Type B pancreatic cell (in vitro differentiated cells): ENCODE data around the gene DHX58. TPM values are rescaled to one million over a fixed set of nuclear protein-coding genes. Genes with fewer than 3 reads are reported as not detected.

Experiments
- DNase-seq: peaks from one replicate; pipeline ENCODE4 v3.0.0; 2021; ENCODE audit warnings: mixed read lengths; ENCODE audit not compliant: unreplicated experiment; ENCODE audit errors: extremely low spot score
- H3K27ac Mint-ChIP-seq: 2 replicates; pipeline ENCODE4 v1.8.0; 2021; ENCODE audit warnings: mild to moderate bottlenecking, mixed read lengths
- H3K27me3 Mint-ChIP-seq: 2 replicates; pipeline ENCODE4 v1.8.0; 2021; ENCODE audit warnings: mixed read lengths
- H3K36me3 Mint-ChIP-seq: 2 replicates; pipeline ENCODE4 v1.8.0; 2021; ENCODE audit warnings: mixed read lengths
- H3K4me1 Mint-ChIP-seq: one replicate; pipeline ENCODE4 v1.8.0; 2021; ENCODE audit warnings: mixed read lengths; ENCODE audit not compliant: unreplicated experiment
- H3K4me3 Mint-ChIP-seq: 2 replicates; pipeline ENCODE4 v1.8.0; 2021; ENCODE audit warnings: mild to moderate bottlenecking, mixed read lengths
- H3K9me3 Mint-ChIP-seq: 2 replicates; pipeline ENCODE4 v1.8.0; 2021; ENCODE audit warnings: mixed read lengths
- CTCF ChIP-seq: fragments of 200-600 bp; sonication (generic); conservative IDR thresholded peaks from 2 replicates; pipeline ENCODE4 v1.5.0; 2021; ENCODE audit warnings: antibody characterized with exemption, mild to moderate bottlenecking
- total RNA-seq: library from RNA; stranded (reverse); gene quantifications from 2 replicates; pipeline ENCODE4 v1.2.1, GENCODE V29; 2021; ENCODE audit warnings: low replicate concordance

The DHX58 gene
- total RNA-seq, 1 donor from 2014 or later, result 0.72 TPM

GRCh38 chr17:42131981-42132432 is 19.5 kb upstream of the DHX58 start:
- Mint-ChIP-seq H3K27ac (no peak overlapping the region), H3K27me3 (no peaks in the 10 kb centered on the region), H3K36me3 (peaks cover 6% of the 10 kb centered on the region), H3K9me3 (no peaks in the 10 kb centered on the region), H3K4me1 (peaks cover 22% of the 10 kb centered on the region), H3K4me3 (no peak overlapping the region)
- no peak for TF ChIP-seq CTCF
- no peak for DNase-seq

- H3K4me1 Mint-ChIP-seq, result peaks cover 22% of the 10 kb centered on the region
- H3K4me3 Mint-ChIP-seq, result no peak overlapping the region
- no peak overlapping the region for H3K27ac Mint-ChIP-seq
- no peaks in the 10 kb centered on the region for H3K27me3 Mint-ChIP-seq
- no peak for DNase-seq
- no peaks in the 10 kb centered on the region for H3K9me3 Mint-ChIP-seq
- H3K36me3 Mint-ChIP-seq, result peaks cover 8% of the 10 kb centered on the region
- TF ChIP-seq CTCF, result no peak
Observed at GRCh38 chr17:42131232-42131631, 18.7 kb upstream of the DHX58 start.

GRCh38 chr17:42130310-42130936 is 17.9 kb upstream of the DHX58 start:
- no peak overlapping the region for H3K27ac Mint-ChIP-seq
- DNase-seq, result no peak
- peaks cover 16% of the 10 kb centered on the region for H3K4me1 Mint-ChIP-seq
- peaks cover 11% of the 10 kb centered on the region for H3K36me3 Mint-ChIP-seq
- H3K4me3 Mint-ChIP-seq, result no peak overlapping the region
- H3K27me3 Mint-ChIP-seq, result no peaks in the 10 kb centered on the region
- H3K9me3 Mint-ChIP-seq, result no peaks in the 10 kb centered on the region
- no peak for TF ChIP-seq CTCF

GRCh38 chr17:42129109-42129837 is 16.8 kb upstream of the DHX58 start:
- H3K4me1 Mint-ChIP-seq, result peaks cover 15% of the 10 kb centered on the region
- no peaks in the 10 kb centered on the region for H3K9me3 Mint-ChIP-seq
- H3K27me3 Mint-ChIP-seq, result no peaks in the 10 kb centered on the region
- H3K27ac Mint-ChIP-seq, result no peak overlapping the region
- no peak for TF ChIP-seq CTCF
- no peak overlapping the region for H3K4me3 Mint-ChIP-seq
- no peak for DNase-seq
- peaks cover 14% of the 10 kb centered on the region for H3K36me3 Mint-ChIP-seq

GRCh38 chr17:42127414-42127813 is 14.9 kb upstream of the DHX58 start:
- no peak for TF ChIP-seq CTCF
- Mint-ChIP-seq H3K27me3 (no peaks in the 10 kb centered on the region), H3K9me3 (no peaks in the 10 kb centered on the region), H3K4me1 (peaks cover 4% of the 10 kb centered on the region), H3K27ac (no peak overlapping the region), H3K36me3 (peaks cover 14% of the 10 kb centered on the region), H3K4me3 (no peak overlapping the region)
- no peak for DNase-seq
